Ishikawa (cell line): ENCODE results near the gene LRRC74A.
A peak's percentile ranks its signal among the peaks of the same experiment; 100 is the strongest.

Experiments used
- CEBPB ChIP-seq: IDR thresholded peaks from 2 replicates; pipeline ENCODE4 v1.6.1; 2012
- CREB1 ChIP-seq: IDR thresholded peaks from 2 replicates; pipeline ENCODE4 v1.6.1; 2012; ENCODE audit warnings: low read depth
- EGR1 ChIP-seq: IDR thresholded peaks from 2 replicates; pipeline ENCODE4 v1.6.1; 2012
- EP300 ChIP-seq: IDR thresholded peaks from 2 replicates; pipeline ENCODE4 v1.6.1; 2012; ENCODE audit warnings: borderline replicate concordance
- FOXM1 ChIP-seq: IDR thresholded peaks from 2 replicates; pipeline ENCODE4 v1.6.1; 2012; ENCODE audit warnings: low read depth, borderline replicate concordance
- MAX ChIP-seq: IDR thresholded peaks from 2 replicates; pipeline ENCODE4 v1.6.1; 2012
- NFIC ChIP-seq: IDR thresholded peaks from 2 replicates; pipeline ENCODE4 v1.6.1; 2012
- RAD21 ChIP-seq: IDR thresholded peaks from 2 replicates; pipeline ENCODE4 v1.6.1; 2012; ENCODE audit warnings: low read depth
- TAF1 ChIP-seq: IDR thresholded peaks from 2 replicates; pipeline ENCODE4 v1.6.1; 2012; ENCODE audit warnings: low read depth, mild to moderate bottlenecking
- TCF12 ChIP-seq: IDR thresholded peaks from 2 replicates; pipeline ENCODE4 v1.6.1; 2012; ENCODE audit warnings: low read depth
- TEAD4 ChIP-seq: IDR thresholded peaks from 2 replicates; pipeline ENCODE4 v1.6.1; 2012
- YY1 ChIP-seq: IDR thresholded peaks from 2 replicates; pipeline ENCODE4 v1.6.1; 2012; ENCODE audit warnings: low read depth
- ZBTB7A ChIP-seq: IDR thresholded peaks from 2 replicates; pipeline ENCODE4 v1.6.1; 2012; ENCODE audit warnings: low read depth
- TF ChIP-seq, protein P1 (sequence below): IDR thresholded peaks from 2 replicates; pipeline ENCODE4 v1.6.1; 2012
- TF ChIP-seq, protein P2 (sequence below): IDR thresholded peaks from 2 replicates; pipeline ENCODE4 v1.6.1; 2012; ENCODE audit warnings: low read depth, mild to moderate bottlenecking

LRRC74A gene

DNA sequence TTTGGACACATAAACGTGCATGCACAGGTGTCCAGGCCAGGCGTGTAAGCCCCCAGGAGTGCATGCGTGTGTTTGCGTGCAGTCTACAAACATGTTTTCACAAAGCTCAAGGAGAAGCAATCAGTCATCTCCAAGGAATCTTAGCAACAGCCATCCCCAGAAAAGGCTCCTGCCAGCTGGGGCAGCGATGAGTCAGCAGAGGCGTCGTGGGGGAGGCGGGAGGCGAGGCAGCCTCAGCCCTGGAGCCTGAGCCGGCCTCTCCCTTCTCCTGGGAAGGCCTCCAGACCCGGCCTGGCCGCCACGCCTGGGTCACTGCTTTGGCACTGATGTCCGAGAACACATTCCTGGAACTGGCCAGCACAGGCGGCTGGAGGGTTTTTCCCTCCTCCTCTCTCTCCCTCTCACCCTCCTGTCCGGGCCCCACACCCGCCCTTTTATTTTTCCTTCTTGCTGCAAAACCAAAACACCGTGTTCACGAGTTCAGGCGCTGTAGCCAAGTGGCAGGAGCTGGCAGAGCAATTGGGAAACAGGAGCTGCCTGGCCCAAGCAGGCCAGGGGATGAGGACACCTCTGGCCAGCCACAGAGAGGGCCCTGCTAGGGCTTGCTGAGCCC lies 92.7 kb downstream of the LRRC74A start:
- peak; percentile 51 for TF ChIP-seq TAF1
- TF ChIP-seq CREB1: no peak
- TF ChIP-seq, protein P1, sequence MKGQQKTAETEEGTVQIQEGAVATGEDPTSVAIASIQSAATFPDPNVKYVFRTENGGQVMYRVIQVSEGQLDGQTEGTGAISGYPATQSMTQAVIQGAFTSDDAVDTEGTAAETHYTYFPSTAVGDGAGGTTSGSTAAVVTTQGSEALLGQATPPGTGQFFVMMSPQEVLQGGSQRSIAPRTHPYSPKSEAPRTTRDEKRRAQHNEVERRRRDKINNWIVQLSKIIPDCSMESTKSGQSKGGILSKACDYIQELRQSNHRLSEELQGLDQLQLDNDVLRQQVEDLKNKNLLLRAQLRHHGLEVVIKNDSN: peak; percentile 39; the same call in 1 of the 2 replicates
- peak; percentile 95 for TF ChIP-seq TCF12
- peak; percentile 77 for TF ChIP-seq TEAD4
- TF ChIP-seq NFIC: peak; percentile 85
- TF ChIP-seq YY1: peak; percentile 64; the same call in 1 of the 2 replicates
- TF ChIP-seq EGR1: peak; percentile 24; the same call in 1 of the 2 replicates
- TF ChIP-seq CEBPB: peak; percentile 43; the same call in 1 of the 2 replicates
- TF ChIP-seq, protein P2, sequence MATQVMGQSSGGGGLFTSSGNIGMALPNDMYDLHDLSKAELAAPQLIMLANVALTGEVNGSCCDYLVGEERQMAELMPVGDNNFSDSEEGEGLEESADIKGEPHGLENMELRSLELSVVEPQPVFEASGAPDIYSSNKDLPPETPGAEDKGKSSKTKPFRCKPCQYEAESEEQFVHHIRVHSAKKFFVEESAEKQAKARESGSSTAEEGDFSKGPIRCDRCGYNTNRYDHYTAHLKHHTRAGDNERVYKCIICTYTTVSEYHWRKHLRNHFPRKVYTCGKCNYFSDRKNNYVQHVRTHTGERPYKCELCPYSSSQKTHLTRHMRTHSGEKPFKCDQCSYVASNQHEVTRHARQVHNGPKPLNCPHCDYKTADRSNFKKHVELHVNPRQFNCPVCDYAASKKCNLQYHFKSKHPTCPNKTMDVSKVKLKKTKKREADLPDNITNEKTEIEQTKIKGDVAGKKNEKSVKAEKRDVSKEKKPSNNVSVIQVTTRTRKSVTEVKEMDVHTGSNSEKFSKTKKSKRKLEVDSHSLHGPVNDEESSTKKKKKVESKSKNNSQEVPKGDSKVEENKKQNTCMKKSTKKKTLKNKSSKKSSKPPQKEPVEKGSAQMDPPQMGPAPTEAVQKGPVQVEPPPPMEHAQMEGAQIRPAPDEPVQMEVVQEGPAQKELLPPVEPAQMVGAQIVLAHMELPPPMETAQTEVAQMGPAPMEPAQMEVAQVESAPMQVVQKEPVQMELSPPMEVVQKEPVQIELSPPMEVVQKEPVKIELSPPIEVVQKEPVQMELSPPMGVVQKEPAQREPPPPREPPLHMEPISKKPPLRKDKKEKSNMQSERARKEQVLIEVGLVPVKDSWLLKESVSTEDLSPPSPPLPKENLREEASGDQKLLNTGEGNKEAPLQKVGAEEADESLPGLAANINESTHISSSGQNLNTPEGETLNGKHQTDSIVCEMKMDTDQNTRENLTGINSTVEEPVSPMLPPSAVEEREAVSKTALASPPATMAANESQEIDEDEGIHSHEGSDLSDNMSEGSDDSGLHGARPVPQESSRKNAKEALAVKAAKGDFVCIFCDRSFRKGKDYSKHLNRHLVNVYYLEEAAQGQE: peak; percentile 51; the same call in 1 of the 2 replicates
- peak; percentile 82 for TF ChIP-seq FOXM1
- TF ChIP-seq RAD21: no peak; the same call in 1 of the 2 replicates
- TF ChIP-seq MAX: peak; percentile 84
- TF ChIP-seq ZBTB7A: no peak
- peak; percentile 84; the same call in 1 of the 2 replicates for TF ChIP-seq EP300
